Colonic mucosa (tissue), 4 donors: Measurements from ENCODE around the gene PHKB. TPM values are rescaled to one million over a fixed set of nuclear protein-coding genes. Genes with fewer than 3 reads are reported as not detected.
A peak's percentile ranks its signal among the peaks of the same experiment; 100 is the strongest.

ENCODE experiments used
- DNase-seq: peaks from one replicate; pipeline ENCODE4 v3.0.0-alpha.2; 2020
- H3K27ac ChIP-seq: fragments of 200-600 bp; one replicate; pipeline ENCODE4 v1.8.0; 2021
- H3K27me3 ChIP-seq: fragments of 200-600 bp; one replicate; pipeline ENCODE4 v1.8.0; 2021
- H3K36me3 ChIP-seq: fragments of 200-600 bp; one replicate; pipeline ENCODE4 v1.8.0; 2021
- H3K4me1 ChIP-seq: fragments of 200-600 bp; one replicate; pipeline ENCODE4 v1.8.0; 2021; ENCODE audit warnings: mild to moderate bottlenecking
- H3K4me3 ChIP-seq: fragments of 200-600 bp; one replicate; pipeline ENCODE4 v1.8.0; 2021
- H3K9ac ChIP-seq, 2 donors: one replicate each; pipeline ENCODE4 v1.7.0; 2013; ENCODE audit warnings: control low read depth in 2 of 2, low read depth in 2 of 2, low read length in 2 of 2
- H3K9me3 ChIP-seq: fragments of 200-600 bp; one replicate; pipeline ENCODE4 v1.8.0; 2021
- CTCF ChIP-seq: fragments of 200-600 bp; IDR thresholded peaks from one replicate; pipeline ENCODE4 v1.8.0; 2022; ENCODE audit warnings: antibody characterized with exemption, mild to moderate bottlenecking
- intact Hi-C: fragments of 100-400 bp; cut with DNase I; formaldehyde crosslinking; loops from one replicate; pipeline ENCODE4 v1.14.1; 2022
- total RNA-seq, 2 donors: library from RNA; stranded (reverse); fragmentation: NEBNext Ultra II Directional in 1 of 2; extraction: Animal tissue kit (Norgen Biotek cat#: 25700) in 1 of 2; gene quantifications; one replicate each; pipeline ENCODE4 v1.2.1, GENCODE V29; 2021
- donor health status: healthy.
- donor health status: DM: no; HTN: no; CAD: no.
- donor health status: DM: no; HTN: no; CAD: no.

PHKB gene
- 10 to 100 TPM; 74.9 to 80.6 TPM for total RNA-seq

GRCh38 chr16:47460711-47461597 is at the start of gene PHKB, which contains the start of gene ITFG1:
Gene PHKB, plus strand, starts transcription at chr16:47461331. Its CDS starts 20 bp downstream, at chr16:47461351.
Gene ITFG1, minus strand, starts transcription at chr16:47461063. Its CDS starts 18 bp downstream, at chr16:47461045.
- DNase-seq, result peak; percentile 92
- H3K4me1 ChIP-seq, result no peaks in the 10 kb centered on the region
- no peaks in the 10 kb centered on the region for H3K27me3 ChIP-seq
- peak within 1 kb of the TSS; percentile 66 for H3K4me3 ChIP-seq
- H3K27ac ChIP-seq, result peak within 1 kb of the TSS; percentile 98
- no peaks in the 10 kb centered on the region for H3K9me3 ChIP-seq
- H3K36me3 ChIP-seq, result no peaks in the 10 kb centered on the region
- H3K9ac ChIP-seq, result peak within 1 kb of the TSS; percentile 79 to 95
- TF ChIP-seq CTCF, result no peak
- intact Hi-C loops, result no loop called here

GRCh38 chr16:47413041-47413440 is 48.1 kb upstream of the PHKB start:
- no peak for TF ChIP-seq CTCF
- Histone ChIP-seq H3K4me3 (no peak overlapping the region), H3K9me3 (no peaks in the 10 kb centered on the region), H3K36me3 (no peaks in the 10 kb centered on the region), H3K4me1 (no peaks in the 10 kb centered on the region), H3K27me3 (no peaks in the 10 kb centered on the region), H3K9ac (no peak overlapping the region), H3K27ac (no peak overlapping the region)
- intact Hi-C loops, result no loop called here
- no peak for DNase-seq

GRCh38 chr16:47416869-47417268 is 44.3 kb upstream of the PHKB start:
- Histone ChIP-seq H3K4me1 (no peaks in the 10 kb centered on the region), H3K9ac (no peak overlapping the region), H3K9me3 (no peaks in the 10 kb centered on the region), H3K27ac (no peak overlapping the region), H3K4me3 (no peak overlapping the region), H3K36me3 (no peaks in the 10 kb centered on the region), H3K27me3 (no peaks in the 10 kb centered on the region)
- TF ChIP-seq CTCF, result no peak
- intact Hi-C loops, result no loop called here
- DNase-seq, result no peak

GRCh38 chr16:47424846-47425245 is 36.3 kb upstream of the PHKB start:
- TF ChIP-seq CTCF, result no peak
- Histone ChIP-seq H3K36me3 (no peaks in the 10 kb centered on the region), H3K27me3 (no peaks in the 10 kb centered on the region), H3K4me1 (no peaks in the 10 kb centered on the region), H3K4me3 (no peak overlapping the region), H3K9me3 (no peaks in the 10 kb centered on the region), H3K9ac (no peak overlapping the region), H3K27ac (no peak overlapping the region)
- no peak for DNase-seq
- intact Hi-C loops, result no loop called here

GRCh38 chr16:47426806-47427205 is 34.3 kb upstream of the PHKB start:
- H3K4me3 ChIP-seq, result no peak overlapping the region
- no peak overlapping the region for H3K27ac ChIP-seq
- intact Hi-C loops, result no loop called here
- no peak for DNase-seq
- H3K9me3 ChIP-seq, result no peaks in the 10 kb centered on the region
- H3K4me1 ChIP-seq, result no peaks in the 10 kb centered on the region
- H3K27me3 ChIP-seq, result no peaks in the 10 kb centered on the region
- no peaks in the 10 kb centered on the region for H3K36me3 ChIP-seq
- H3K9ac ChIP-seq, result no peak overlapping the region
- no peak for TF ChIP-seq CTCF
